ENCODE measurements around the gene RTEL1.

The RTEL1 gene

DNA sequence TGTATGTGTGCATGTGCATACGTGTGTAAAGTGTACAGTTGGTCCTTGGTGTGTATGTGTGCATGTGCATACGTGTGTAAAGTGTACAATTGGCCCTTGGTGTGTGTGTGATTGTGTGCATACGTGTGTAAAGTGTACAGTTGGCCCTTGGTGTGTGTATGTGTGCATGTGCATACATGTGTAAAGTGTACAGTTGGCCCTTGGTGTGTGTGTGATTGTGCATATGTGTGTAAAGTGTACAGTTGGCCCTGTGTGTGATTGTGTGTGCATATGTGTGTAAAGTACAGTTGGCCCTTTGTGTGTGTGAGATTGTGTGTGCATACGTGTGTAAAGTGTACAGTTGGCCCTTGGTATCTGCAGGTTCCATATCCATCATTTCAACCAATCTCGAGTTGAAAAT is 73.3 kb downstream of the RTEL1 start:
- no peak for FAIRE-seq

DNA sequence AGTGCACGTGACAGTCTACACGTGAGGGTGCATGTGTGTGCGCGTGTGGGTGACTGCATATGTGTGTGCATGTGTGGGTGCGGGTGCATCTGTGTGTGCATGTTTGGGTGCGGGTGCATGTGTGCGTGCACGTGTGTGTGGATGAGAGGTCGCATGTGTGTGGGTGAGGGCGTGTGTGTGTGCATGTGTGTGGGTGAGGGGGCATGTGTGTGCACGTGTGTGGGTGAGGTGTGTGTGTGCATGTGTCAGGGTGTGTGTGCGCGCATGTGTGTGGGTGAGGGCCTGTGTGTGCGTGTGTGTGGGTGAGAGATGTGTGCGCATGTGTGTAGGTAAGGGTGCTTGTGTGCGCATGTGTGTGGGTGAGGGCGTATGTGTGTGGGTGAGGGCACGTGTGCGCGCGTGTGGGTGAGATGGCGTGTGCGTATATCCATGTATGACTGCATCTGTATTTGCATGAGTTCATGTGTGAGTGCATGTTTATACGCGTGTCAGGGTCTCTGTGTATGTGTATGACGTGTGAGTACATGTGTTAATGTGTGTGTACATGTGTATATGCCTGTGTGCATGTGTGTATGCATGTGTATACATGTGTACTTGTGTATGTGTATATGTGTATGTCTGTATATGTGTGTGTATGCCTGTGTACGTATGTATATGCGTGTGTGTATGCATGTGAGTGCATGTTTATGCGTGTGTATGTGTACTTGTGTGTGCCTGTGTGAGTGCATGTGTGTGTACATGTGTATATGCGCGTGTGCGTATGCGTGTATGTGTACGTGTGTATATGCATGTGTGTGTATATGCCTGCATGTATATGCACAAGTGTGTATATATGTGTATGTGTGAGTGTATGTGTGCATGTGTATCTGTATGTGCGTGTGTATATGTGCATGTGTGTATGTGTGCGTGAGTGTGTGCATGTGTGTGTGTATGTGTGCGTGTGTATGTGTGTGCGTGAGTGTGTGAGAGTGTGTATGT is 74.3 kb downstream of the RTEL1 start:
- no peak for FAIRE-seq

DNA sequence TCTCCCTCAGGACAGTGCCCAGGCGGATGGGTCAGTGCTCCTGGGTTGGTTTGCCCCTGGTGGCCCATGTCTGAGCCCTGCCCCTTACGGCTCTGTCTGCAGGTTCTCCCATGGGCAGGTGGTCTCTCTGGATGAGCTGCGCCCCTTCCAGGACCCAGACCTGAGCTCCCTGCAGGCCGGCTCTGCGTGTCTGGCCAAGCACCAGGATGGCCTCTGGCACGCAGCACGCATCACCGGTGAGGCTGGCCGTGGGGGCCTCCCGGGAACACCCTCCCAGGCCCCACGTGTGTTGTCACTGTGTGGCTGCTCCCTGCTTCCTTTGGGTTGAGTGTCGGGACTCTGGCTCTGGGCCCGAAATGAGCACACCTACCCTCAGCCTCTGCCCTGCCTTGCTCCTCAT is 75.0 kb downstream of the RTEL1 start:
- no peak for FAIRE-seq

DNA sequence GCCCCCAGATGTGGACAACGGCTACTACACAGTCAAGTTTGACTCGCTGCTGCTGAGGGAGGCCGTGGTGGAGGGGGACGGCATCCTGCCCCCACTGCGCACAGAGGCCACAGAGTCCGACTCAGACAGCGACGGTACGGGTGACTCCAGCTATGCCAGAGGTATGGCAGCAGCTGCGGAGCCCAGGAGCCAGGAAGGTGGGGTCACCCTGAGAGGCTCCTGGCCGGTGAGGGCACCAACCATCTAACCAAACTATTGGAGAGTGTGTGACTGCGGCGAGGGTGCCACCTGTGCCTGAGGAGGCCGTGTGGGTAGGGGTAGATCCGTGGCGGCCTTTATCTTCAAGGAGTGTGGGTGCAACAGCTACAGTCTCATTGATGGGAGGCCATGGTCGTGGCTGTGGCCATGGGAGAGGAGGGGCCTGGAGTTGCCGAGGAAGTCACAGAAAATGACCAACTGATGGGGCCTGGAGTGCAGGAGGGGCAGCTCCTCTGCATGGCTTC is 75.5 kb downstream of the RTEL1 start:
- no peak for FAIRE-seq

DNA sequence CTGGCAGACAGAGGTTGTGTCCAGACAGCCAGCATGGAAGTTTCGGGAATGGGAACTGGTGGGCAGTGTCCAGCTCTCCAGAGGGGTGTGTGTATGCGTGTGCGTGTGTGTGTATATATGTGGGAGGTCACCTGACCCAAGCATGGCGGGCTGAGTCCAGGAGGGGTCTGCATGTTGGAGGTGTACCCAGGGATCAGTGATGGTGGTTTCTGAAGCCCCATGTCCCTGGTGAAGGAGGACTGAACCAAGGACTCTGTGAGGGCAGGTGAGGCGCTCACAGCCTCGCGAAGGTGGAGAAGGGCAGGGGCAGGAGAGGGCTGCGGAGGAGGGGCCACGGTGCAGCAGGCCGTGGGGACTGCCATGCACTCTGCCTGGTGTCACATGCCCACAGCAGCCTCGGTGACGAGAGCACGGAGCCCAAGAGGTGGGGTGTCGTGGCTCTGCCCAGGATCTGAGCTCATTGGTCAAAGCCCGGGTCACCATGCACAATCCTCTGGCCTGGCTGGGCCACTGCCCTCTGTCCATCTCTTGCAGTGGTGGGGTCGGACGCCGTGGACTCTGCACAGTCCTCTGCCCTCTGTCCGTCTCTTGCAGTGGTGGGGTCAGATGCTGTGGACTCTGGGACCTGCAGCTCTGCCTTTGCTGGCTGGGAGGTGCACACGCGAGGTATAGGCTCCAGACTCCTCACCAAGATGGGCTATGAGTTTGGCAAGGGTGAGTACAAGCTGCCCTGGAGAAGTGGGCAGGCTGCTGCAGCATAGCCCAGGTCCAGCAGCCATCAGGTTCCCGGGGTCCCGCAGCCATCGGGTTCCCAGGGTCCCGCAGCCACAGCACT is 76.2 kb downstream of the RTEL1 start:
- no peak for FAIRE-seq

DNA sequence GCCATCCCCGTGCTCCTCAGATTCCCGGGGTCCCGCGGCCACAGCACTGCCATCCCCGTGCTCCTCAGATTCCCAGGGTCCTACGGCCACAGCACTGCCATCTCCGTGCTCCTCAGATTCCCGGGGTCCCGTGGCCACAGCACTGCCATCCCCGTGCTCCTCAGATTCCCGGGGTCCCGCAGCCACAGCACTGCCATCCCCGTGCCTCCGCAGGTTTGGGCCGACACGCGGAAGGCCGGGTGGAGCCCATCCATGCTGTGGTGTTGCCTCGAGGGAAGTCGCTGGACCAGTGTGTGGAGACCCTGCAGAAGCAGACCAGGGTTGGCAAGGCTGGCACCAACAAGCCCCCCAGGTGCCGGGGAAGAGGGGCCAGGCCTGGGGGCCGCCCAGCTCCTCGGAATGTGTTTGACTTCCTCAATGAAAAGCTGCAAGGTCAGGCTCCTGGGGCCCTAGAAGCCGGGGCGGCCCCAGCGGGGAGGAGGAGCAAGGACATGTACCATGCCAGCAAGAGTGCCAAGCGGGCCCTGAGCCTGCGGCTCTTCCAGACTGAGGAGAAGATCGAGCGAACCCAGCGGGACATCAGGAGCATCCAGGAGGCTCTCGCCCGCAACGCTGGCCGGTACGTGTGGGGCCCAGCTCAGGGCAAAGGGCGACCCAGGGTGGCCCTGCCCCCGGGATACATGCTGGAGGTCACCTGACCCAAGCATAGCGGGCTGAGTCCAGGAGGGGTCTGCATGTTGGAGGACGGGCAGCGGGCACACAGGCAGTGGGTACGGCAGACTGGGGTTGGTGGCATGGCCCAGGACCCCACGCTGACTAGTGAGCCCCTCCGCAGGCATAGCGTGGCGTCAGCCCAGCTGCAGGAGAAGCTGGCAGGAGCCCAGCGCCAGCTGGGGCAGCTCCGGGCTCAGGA is 77.1 kb downstream of the RTEL1 start:
- no peak for FAIRE-seq

DNA sequence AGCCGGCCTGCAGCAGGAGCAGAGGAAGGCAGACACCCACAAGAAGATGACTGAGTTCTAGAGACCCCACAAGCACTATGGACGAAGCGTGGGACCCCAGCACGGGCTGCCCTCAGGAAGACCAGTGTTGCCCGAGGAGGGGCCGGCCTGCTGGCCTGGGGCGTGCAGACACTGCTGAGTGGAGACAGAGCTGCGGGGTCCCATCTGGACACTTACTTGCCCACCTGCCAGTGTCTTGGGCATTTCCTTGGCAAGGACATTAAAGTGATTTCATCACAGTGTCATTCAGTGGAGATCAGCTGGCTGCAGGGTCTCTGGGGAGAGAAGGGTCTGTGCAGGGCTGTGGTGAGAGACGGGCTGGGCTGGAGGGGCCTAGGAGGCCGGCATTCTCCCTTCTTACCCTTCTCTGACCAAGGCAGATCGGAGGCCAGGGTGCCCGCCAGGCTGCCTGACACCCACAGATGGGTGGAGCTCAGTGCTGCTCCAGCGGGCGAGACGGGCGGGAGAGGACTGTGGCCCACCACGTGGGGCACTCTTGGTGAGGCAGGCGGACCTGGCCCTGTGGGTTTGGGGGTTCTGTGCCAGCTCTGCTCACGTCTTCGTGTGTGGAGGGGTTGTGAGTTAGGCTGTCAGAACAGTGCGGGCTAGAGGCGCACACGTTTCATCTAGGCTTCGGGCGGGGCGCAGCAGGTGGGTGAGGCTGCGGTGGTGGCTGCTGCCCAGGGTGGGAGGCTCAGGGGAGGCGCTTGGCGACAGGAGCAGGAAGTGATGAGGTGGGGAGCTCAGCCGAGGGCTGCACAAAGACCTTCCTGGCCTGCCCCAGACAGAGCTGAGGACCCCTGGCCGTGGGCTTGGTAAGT is 78.0 kb downstream of the RTEL1 start, which contains the start of gene LIME1:
Gene LIME1, plus strand, starts transcription at position 806 of the 860 bp plus-strand sequence. CDS start 886 bp downstream, outside the sequence.
- no peak for FAIRE-seq

DNA sequence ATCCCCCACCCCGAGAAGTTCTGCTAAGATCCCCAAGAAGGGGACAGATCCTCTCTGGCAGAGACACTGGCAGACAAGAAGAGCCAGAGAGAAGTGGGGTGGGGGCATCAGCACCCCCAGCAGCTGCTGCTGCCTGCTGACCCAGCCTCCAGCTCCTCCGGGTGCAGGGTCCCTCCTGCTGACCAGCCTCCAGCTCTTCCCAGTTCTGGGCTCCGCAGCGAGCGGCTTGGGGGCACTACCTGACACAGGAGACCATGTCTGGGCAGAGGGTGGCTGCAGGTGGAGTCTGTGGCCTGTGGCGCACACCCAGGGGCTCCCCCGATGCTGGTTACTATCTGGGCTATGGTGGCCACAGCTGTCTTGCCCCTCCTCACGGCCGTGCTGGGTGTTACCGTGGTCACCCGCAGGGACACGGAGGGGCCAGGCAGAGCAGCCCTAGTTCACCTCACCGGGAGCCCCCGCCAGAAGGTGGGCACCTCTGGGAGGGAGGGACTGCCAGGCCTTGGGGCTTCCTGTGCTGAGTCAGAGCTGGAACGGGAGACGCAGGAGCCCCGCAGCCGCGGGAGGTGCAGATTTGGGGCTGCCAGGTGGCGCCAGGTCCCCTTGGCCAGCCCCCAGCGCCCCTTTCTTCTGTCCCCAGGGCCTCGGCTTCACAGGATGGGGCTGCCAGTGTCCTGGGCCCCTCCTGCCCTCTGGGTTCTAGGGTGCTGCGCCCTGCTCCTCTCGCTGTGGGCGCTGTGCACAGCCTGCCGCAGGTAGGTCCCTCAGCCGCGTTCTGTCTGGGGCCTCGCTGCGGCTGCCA is 79.0 kb downstream of the RTEL1 start:
- FAIRE-seq, result no peak

DNA sequence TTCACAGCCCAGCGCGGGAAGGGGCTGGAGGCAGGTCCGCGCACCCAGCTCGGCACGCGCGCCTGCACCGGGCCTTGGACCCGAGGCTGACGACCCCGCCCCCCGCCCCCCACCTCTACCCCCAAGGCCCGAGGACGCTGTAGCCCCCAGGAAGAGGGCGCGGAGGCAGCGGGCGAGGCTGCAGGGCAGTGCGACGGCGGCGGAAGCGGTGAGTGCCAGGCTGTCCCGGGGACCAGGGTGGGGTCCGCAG is 79.5 kb downstream of the RTEL1 start:
- FAIRE-seq, result no peak

DNA sequence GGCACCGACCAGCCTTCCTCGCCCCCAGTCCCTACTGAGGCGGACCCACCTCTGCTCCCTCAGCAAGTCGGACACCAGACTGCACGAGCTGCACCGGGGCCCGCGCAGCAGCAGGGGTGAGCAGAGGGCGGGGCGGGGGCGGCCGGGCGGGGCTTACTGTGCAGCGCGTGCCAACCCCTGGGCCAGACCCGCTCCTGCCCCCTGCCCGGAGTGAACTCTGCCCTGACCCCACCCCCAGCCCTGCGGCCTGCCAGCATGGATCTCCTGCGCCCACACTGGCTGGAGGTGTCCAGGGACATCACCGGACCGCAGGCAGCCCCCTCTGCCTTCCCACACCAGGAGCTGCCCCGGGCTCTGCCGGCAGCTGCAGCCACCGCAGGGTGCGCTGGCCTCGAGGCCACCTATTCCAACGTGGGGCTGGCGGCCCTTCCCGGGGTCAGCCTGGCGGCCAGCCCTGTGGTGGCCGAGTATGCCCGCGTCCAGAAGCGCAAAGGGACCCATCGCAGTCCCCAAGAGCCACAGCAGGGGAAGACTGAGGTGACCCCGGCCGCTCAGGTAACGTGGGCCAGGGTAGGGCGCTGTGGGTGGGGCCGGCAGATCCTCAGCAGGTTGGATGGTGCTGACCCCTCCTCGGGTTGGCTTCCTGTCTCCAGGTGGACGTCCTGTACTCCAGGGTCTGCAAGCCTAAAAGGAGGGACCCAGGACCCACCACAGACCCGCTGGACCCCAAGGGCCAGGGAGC is 80.0 kb downstream of the RTEL1 start:
- no peak for FAIRE-seq

DNA sequence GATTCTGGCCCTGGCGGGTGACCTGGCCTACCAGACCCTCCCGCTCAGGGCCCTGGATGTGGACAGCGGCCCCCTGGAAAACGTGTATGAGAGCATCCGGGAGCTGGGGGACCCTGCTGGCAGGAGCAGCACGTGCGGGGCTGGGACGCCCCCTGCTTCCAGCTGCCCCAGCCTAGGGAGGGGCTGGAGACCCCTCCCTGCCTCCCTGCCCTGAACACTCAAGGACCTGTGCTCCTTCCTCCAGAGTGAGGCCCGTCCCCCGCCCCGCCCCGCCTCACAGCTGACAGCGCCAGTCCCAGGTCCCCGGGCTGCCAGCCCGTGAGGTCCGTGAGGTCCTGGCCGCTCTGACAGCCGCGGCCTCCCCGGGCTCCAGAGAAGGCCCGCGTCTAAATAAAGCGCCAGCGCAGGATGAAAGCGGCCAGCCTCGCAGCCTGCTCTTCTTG is 80.6 kb downstream of the RTEL1 start:
- FAIRE-seq, result no peak

DNA sequence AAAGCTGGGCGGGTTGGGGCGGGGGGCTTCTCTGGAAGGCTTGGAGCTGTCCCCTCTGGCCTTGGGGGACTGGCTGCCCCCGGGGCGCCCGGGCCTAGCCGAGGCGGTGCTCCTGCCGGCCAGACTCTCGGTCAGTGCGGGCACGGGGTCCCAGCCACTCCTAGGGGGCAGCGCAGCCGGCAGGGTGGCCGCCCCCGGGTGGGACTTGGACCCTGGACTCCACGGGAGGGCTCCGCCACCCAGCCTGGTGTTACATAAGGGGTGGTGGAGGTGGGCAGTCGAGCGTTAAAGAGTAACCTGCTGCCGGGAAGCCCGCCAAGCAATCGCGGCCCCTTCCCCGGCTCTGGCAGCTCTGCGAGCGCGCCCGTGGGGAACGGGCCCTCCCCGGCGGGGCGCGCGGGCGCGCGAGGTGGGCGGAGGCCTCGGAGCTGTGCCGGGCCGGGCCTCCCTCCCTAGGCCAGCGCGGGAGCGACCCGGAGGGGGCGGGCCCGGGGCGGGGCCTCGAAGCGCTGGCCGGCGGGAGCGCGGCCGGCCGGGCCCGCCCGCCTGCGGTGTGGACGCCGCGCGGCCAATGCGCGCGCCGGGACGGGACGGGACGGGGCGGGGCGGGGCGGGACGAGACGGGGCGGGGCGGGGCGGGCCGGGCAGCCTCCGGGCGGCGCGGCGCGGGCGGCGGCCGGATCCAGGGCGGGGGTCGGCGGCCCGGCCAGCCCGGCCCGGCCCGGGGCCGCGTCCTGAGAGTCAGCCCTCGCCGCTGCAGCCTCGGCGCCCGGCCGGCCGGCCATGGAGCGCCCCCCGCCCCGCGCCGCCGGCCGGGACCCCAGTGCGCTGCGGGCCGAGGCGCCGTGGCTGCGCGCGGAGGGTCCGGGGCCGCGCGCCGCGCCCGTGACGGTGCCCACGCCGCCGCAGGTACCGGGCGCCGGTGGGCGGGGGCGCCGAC is 81.3 kb downstream of the RTEL1 start, which contains the start of gene SLC2A4RG:
Gene SLC2A4RG, plus strand, starts transcription at position 647 of the 940 bp plus-strand sequence. Its CDS starts 137 bp downstream, at position 784.
- FAIRE-seq, result no peak

DNA sequence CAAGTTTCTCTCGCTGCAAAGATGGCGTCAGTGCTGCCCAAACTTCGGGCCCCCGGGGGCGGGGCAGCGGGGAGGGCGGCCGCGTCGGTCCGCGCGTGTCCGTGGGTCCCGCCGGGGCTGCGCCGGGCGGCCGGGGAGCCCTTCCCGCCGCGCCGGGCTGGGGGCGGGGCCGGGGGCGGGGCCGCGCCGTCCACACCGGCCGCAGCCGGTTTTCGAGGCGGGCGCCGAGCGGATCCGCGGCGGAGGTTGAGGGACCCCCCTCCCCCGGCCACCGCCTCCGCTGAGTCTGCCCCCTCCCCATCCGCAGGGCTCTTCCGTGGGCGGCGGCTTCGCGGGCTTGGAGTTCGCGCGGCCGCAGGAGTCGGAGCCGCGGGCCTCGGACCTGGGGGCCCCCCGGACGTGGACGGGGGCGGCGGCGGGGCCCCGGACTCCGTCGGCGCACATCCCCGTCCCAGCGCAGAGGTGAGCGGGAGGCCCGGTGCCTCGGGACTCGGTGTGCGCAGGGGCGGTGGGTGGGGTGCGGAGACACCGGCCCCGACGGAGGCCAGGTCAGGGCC is 82.0 kb downstream of the RTEL1 start:
- FAIRE-seq, result no peak

DNA sequence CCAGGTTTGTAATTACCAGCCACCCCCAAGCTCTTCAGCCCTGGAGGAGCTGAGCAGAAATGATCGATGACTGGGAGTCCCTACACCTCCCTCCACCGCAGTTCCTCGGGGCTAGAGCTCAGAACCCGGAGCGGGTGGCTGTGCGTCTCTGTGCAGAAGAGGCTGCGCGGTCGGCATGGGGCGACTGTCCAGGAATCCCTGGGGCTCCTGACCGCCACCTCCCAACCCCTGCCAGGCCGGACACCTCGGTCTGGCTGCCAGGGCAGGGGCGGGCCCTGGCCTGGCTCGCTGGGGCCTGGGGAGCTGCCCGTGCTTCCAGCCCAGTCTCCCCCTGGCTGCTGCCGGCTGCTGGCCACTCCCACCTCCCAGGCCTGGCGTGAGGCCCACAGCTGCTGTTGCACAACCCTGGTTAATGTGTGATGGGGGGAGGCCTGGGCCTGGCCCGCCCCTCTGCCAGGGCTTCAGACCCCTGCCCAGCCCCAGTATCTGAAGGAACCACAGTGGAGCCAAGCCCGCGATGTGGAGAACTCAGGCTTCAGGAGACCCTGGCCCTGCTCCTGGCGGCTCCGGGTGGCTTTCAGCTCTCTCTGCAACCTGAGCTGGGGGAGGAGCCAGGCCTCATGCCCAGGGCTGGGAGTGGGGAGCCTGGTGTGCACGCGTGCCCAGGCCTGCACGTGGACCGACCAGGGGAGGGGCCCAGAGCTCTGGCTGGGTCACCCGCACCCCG is 82.7 kb downstream of the RTEL1 start:
- no peak for FAIRE-seq

DNA sequence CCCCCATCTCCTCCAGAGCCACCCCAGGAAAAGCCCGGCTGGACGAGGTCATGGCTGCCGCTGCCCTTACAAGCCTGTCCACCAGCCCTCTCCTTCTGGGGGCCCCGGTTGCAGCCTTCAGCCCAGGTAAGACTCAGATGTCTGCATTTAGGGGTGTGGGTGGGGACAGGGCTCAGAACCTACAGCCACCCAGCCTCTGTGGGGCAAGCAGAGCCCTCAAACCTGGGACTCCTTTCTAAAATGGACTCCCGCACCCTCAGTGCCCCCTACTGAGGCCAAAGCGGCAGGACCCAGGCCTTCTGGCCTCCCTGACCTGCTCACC is 83.2 kb downstream of the RTEL1 start:
- no peak for FAIRE-seq

DNA sequence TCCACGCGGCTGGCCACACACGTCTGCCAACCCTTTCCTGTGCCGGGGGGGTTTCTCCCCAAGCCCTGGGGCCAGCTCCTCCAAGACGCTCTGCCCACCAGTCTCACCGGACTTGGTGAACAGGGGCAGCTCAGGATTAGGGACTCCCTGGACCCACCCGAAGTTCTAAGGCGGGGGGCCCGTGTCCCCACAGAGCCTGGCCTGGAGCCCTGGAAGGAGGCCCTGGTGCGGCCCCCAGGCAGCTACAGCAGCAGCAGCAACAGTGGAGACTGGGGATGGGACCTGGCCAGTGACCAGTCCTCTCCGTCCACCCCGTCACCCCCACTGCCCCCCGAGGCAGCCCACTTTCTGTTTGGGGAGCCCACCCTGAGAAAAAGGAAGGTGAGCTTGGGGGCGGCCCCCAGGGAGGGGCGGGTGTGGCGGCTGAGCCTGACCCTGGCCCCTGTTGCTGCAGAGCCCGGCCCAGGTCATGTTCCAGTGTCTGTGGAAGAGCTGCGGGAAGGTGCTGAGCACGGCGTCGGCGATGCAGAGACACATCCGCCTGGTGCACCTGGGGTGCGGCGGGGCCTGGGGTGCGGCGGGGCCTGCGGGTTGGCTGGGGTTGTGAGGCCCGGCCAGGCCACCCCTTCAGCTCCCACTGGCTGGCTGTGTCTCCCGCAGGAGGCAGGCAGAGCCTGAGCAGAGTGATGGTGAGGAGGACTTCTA is 83.7 kb downstream of the RTEL1 start:
- no peak for FAIRE-seq

DNA sequence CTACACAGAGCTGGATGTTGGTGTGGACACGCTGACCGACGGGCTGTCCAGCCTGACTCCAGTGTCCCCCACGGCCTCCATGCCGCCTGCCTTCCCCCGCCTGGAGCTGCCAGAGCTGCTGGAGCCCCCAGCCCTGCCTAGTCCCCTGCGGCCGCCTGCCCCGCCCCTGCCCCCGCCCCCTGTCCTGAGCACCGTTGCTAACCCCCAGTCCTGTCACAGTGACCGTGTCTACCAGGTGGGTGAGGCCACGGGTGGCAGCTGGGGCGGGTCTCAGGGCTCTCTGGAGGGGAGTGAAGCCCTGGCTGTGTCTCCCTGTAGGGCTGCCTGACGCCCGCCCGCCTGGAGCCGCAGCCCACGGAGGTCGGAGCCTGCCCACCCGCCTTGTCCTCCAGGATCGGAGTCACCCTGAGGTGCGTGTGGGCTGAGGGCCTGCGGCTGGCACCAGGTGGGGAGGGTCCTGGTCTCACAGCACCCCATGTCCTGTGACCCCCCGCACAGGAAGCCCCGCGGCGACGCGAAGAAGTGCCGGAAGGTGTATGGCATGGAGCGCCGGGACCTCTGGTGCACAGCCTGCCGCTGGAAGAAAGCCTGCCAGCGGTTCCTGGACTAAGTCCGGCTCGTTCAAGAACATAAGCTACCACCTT is 84.4 kb downstream of the RTEL1 start:
- FAIRE-seq, result no peak

Measured in TTC549 (cell line).